ENCODE measurements around the gene FMN1.

DNA sequence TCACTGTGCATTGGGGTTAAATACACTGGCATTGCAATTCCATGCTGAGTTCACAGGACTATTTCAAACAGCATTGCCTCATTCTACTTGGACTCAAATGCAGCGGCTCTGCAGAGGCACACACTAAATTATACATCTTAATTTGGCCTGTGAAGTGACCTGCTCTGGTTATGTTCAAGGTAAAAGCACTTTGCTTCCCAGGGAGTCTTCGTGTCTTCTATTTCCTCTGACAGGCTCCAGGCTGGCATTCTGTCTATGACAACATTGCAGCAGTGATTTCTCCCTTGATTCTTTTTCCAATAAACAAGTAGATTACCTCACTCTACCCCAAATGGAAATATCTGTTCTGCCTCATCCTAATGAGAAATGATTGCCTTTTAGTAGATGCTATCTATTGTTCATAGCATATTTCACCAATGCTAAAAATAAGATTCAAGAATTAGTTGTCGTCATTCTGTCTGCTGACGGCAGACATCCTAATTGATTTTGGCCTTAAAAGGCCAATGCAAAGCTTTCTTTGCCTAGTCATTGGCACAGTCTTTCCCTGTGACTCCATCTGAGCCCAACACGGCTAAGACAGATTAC lies 33.8 kb downstream of the FMN1 start:
- TF ChIP-seq, protein P1, sequence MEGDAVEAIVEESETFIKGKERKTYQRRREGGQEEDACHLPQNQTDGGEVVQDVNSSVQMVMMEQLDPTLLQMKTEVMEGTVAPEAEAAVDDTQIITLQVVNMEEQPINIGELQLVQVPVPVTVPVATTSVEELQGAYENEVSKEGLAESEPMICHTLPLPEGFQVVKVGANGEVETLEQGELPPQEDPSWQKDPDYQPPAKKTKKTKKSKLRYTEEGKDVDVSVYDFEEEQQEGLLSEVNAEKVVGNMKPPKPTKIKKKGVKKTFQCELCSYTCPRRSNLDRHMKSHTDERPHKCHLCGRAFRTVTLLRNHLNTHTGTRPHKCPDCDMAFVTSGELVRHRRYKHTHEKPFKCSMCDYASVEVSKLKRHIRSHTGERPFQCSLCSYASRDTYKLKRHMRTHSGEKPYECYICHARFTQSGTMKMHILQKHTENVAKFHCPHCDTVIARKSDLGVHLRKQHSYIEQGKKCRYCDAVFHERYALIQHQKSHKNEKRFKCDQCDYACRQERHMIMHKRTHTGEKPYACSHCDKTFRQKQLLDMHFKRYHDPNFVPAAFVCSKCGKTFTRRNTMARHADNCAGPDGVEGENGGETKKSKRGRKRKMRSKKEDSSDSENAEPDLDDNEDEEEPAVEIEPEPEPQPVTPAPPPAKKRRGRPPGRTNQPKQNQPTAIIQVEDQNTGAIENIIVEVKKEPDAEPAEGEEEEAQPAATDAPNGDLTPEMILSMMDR (IDR thresholded peaks at IDR 0.05) = no peak
- TF ChIP-seq POLR2AphosphoS5 (IDR thresholded peaks at IDR 0.05) (no peak), POLR2A (IDR thresholded peaks at IDR 0.05) (no peak), EP300 (IDR thresholded peaks at IDR 0.05) (no peak)

All from upper lobe of left lung (tissue), 4 donors.